Vagina (tissue), 2 donors: Measurements from ENCODE around the gene PGLYRP4.

Source experiments
- CTCF ChIP-seq, 3 experiments: fragments of 450-650 bp in 2 of 3; fragments of 200-600 bp in 1 of 3; sonication (generic) in 1 of 3; IDR thresholded peaks; one replicate each; pipeline ENCODE4 v1.5.1; 2017 to 2019; ENCODE audit warnings: antibody characterized with exemption in 3 of 3, mild to moderate bottlenecking in 2 of 3, moderate library complexity in 2 of 3
- POLR2A ChIP-seq, 2 donors: fragments of 450-650 bp; IDR thresholded peaks; one replicate each; pipeline ENCODE4 v1.6.1; 2017; ENCODE audit warnings: antibody characterized with exemption in 2 of 2, mild to moderate bottlenecking in 2 of 2, moderate library complexity in 2 of 2

DNA sequence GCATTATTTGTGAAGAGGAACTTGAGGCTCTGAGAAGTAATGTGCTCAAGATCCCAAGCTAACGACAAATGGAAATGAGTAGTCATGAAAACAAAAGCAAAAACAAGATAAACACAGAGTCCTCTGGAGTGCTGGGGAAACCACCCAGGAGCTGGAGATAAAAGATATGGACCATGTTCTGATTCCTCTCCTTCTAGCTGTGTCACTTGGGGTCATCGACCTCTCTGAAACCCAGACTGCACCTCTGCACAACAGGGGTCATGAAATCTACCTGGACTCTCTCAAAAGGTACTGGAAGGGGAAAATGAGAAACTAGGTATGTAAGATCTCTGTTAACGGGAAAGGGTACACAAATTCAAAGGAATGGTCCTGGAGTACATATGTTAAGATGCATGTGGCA is 6.5 kb downstream of the PGLYRP4 start:
- TF ChIP-seq CTCF (IDR thresholded peaks at IDR 0.05) (no peak), POLR2A (IDR thresholded peaks at IDR 0.05) (no peak)
